ENCODE data around the gene NTN3.

Gene NTN3

GRCh38 chr16:2460916-2461315 lies 10.2 kb upstream of the NTN3 start:
- TF ChIP-seq CTCF (conservative IDR thresholded peaks at IDR 0.05; ENCODE audit: low read length): no peak
- H3K4me3 ChIP-seq (ENCODE audit: low read length): no peak overlapping the region
- no peak for DNase-seq (ENCODE audit: low read depth)

- DNase-seq (ENCODE audit: low read depth): no peak
- TF ChIP-seq CTCF (conservative IDR thresholded peaks at IDR 0.05; ENCODE audit: low read length): no peak
- H3K4me3 ChIP-seq (ENCODE audit: low read length): no peak overlapping the region
These were observed 8.8 kb upstream of the NTN3 start for GRCh38 chr16:2462031-2462866.

GRCh38 chr16:2464333-2464732 lies 6.8 kb upstream of the NTN3 start:
- DNase-seq (ENCODE audit: low read depth): no peak
- no peak overlapping the region for H3K4me3 ChIP-seq (ENCODE audit: low read length)
- TF ChIP-seq CTCF (conservative IDR thresholded peaks at IDR 0.05; ENCODE audit: low read length): no peak

- peak; percentile 22 for TF ChIP-seq CTCF (conservative IDR thresholded peaks at IDR 0.05; ENCODE audit: low read length)
- DNase-seq (ENCODE audit: low read depth): no peak
- no peak overlapping the region for H3K4me3 ChIP-seq (ENCODE audit: low read length)
These were observed 5.3 kb upstream of the NTN3 start for GRCh38 chr16:2465653-2466415.

GRCh38 chr16:2466667-2467527 lies 4.2 kb upstream of the NTN3 start:
- no peak for DNase-seq (ENCODE audit: low read depth)
- peak overlapping the region; percentile 53 for H3K4me3 ChIP-seq (ENCODE audit: low read length)
- TF ChIP-seq CTCF (conservative IDR thresholded peaks at IDR 0.05; ENCODE audit: low read length): no peak

- H3K4me3 ChIP-seq (ENCODE audit: low read length): peak overlapping the region; percentile 53
- TF ChIP-seq CTCF (conservative IDR thresholded peaks at IDR 0.05; ENCODE audit: low read length): no peak
These were observed 3.4 kb upstream of the NTN3 start for GRCh38 chr16:2467528-2468232.

More at GRCh38 chr16:2467528-2468232, 3.4 kb upstream of the NTN3 start:
- peak; percentile 61 for DNase-seq (ENCODE audit: low read depth)
